GM23248 (cell line): ENCODE measurements around the gene DCHS2. TPM values are rescaled to one million over a fixed set of nuclear protein-coding genes. Genes with fewer than 3 reads are reported as not detected.

Source experiments
- DNase-seq: peaks from one replicate; pipeline ENCODE4 v3.0.0-alpha.2; 2015
- H2AFZ ChIP-seq: fragments of 200-600 bp; sonication (generic); 2 replicates; pipeline ENCODE4 v1.6.1; 2016; ENCODE audit warnings: antibody characterized with exemption
- H3F3A ChIP-seq: fragments of 200-600 bp; sonication (generic); 2 replicates; pipeline ENCODE4 v1.6.1; 2016; ENCODE audit warnings: mild to moderate bottlenecking, antibody characterized with exemption, mixed run types; ENCODE audit not compliant: insufficient read depth
- H3K27ac ChIP-seq: fragments of 200-600 bp; sonication (generic); 2 replicates; pipeline ENCODE4 v1.5.1; 2016; ENCODE audit warnings: mild to moderate bottlenecking
- H3K27me3 ChIP-seq: fragments of 200-600 bp; sonication (generic); replicated peaks from 2 replicates; pipeline ENCODE4 v1.6.1; 2016; ENCODE audit warnings: mild to moderate bottlenecking; ENCODE audit not compliant: insufficient read depth
- H3K36me3 ChIP-seq: fragments of 200-600 bp; sonication (generic); 2 replicates; pipeline ENCODE4 v1.6.1; 2016; ENCODE audit warnings: low read depth, mild to moderate bottlenecking
- H3K4me1 ChIP-seq: fragments of 200-600 bp; sonication (generic); 2 replicates; pipeline ENCODE4 v1.6.1; 2016; ENCODE audit warnings: mild to moderate bottlenecking; ENCODE audit not compliant: insufficient read depth
- H3K4me2 ChIP-seq: fragments of 200-600 bp; sonication (generic); one replicate; pipeline ENCODE4 v1.6.1; 2016; ENCODE audit warnings: mild to moderate bottlenecking; ENCODE audit not compliant: unreplicated experiment
- H3K4me3 ChIP-seq: fragments of 200-600 bp; sonication (generic); 2 replicates; pipeline ENCODE4 v1.5.1; 2016; ENCODE audit warnings: mild to moderate bottlenecking
- H3K79me2 ChIP-seq: fragments of 200-600 bp; sonication (generic); 2 replicates; pipeline ENCODE4 v1.6.1; 2016; ENCODE audit warnings: mild to moderate bottlenecking; ENCODE audit not compliant: insufficient read depth
- H3K9ac ChIP-seq: fragments of 200-600 bp; sonication (generic); 2 replicates; pipeline ENCODE4 v1.6.1; 2016; ENCODE audit warnings: mild to moderate bottlenecking
- H3K9me2 ChIP-seq: fragments of 200-600 bp; sonication (generic); 2 replicates; pipeline ENCODE4 v1.6.1; 2016; ENCODE audit warnings: mixed run types, mild to moderate bottlenecking, moderate library complexity; ENCODE audit not compliant: insufficient read depth
- H3K9me3 ChIP-seq: fragments of 200-600 bp; sonication (generic); one replicate; pipeline ENCODE4 v1.6.1; 2017; ENCODE audit warnings: low read depth
- H4K20me1 ChIP-seq: fragments of 200-600 bp; sonication (generic); 2 replicates; pipeline ENCODE4 v1.6.0; 2016; ENCODE audit not compliant: insufficient read depth
- EZH2 ChIP-seq: fragments of 200-600 bp; sonication (generic); IDR thresholded peaks from 2 replicates; pipeline ENCODE4 v1.6.1; 2018; ENCODE audit warnings: antibody characterized with exemption, mild to moderate bottlenecking; ENCODE audit not compliant: insufficient read depth, poor library complexity, severe bottlenecking
- EZH2phosphoT487 ChIP-seq: fragments of 200-600 bp; sonication (generic); IDR thresholded peaks from 2 replicates; pipeline ENCODE4 v1.6.1; 2018; ENCODE audit warnings: antibody characterized with exemption, moderate library complexity, mild to moderate bottlenecking, low read depth; ENCODE audit not compliant: insufficient read depth
- WGBS, 2 experiments: methylation state at CpG; one replicate each; pipeline ENCODE4 v1.1.6; 2015 to 2017; ENCODE audit warnings: low lambda C conversion rate in 2 of 2, low coverage in 1 of 2; ENCODE audit errors: missing lambda C conversion rate in 2 of 2; 5-methylcytosine and 5-hydroxymethylcytosine counted together
- in situ Hi-C: fragments of 300-500 bp; cut with MboI; formaldehyde crosslinking; loops from 2 replicates; pipeline ENCODE4 v1.15.0; 2020
- polyA plus RNA-seq: library from polyadenylated mRNA; unstranded; fragments of >200 nt; fragmentation: Nextera tagmentation; extraction: Ambion mirVana; gene quantifications from 2 replicates; pipeline ENCODE4 v1.2.1, GENCODE V29; 2016
- total RNA-seq: library from RNA; depleted of rRNA; stranded (reverse); fragments of >200 nt; shearing (Covaris generic); gene quantifications from 2 replicates; pipeline ENCODE4 v1.2.3, GENCODE V29; 2014

The DCHS2 gene
- total and polyA plus RNA-seq, 2 experiments from 2014 or later = not detected

GRCh38 chr4:154503598-154503997 lies 12.0 kb upstream of the DCHS2 start:
- TF ChIP-seq EZH2phosphoT487 (no peak), EZH2 (peak; percentile 41)
- H3K4me1 ChIP-seq = no peaks in the 10 kb centered on the region
- H3K4me2 ChIP-seq = no peak overlapping the region
- peaks cover 36% of the 10 kb centered on the region; the same call in 1 of the 2 replicates for H3K27me3 ChIP-seq
- H3K9me2 ChIP-seq = no peaks in the 10 kb centered on the region
- no peaks in the 10 kb centered on the region for H3F3A ChIP-seq
- 0 to 4% methylated on average over 1 of the region's 1 CpG for WGBS, 2 experiments
- no peaks in the 10 kb centered on the region for H4K20me1 ChIP-seq
- DNase-seq = peak; percentile 41
- H3K79me2 ChIP-seq = no peaks in the 10 kb centered on the region
- no peak overlapping the region for H3K4me3 ChIP-seq
- no peak overlapping the region for H3K27ac ChIP-seq
- in situ Hi-C loops = no loop called here
- H3K9ac ChIP-seq = no peak overlapping the region
- H2AFZ ChIP-seq = no peak overlapping the region
- H3K9me3 ChIP-seq = no peaks in the 10 kb centered on the region
- no peaks in the 10 kb centered on the region for H3K36me3 ChIP-seq

GRCh38 chr4:154502111-154502510 lies 10.5 kb upstream of the DCHS2 start:
- Histone ChIP-seq H3K27ac (no peak overlapping the region), H3K9me2 (no peaks in the 10 kb centered on the region), H3K9me3 (no peaks in the 10 kb centered on the region), H3K36me3 (no peaks in the 10 kb centered on the region), H3K27me3 (peaks cover 38% of the 10 kb centered on the region), H4K20me1 (no peaks in the 10 kb centered on the region), H3K4me2 (no peak overlapping the region), H3K79me2 (no peaks in the 10 kb centered on the region), H2AFZ (no peak overlapping the region), H3K4me1 (no peaks in the 10 kb centered on the region), H3F3A (no peaks in the 10 kb centered on the region), H3K9ac (no peak overlapping the region), H3K4me3 (no peak overlapping the region)
- 79 to 81% methylated on average over 6 of the region's 6 CpGs for WGBS, 2 experiments
- in situ Hi-C loops = no loop called here
- DNase-seq = no peak
- no peak for TF ChIP-seq EZH2phosphoT487
- no peak for TF ChIP-seq EZH2

- no peak overlapping the region for H3K9ac ChIP-seq
- no peaks in the 10 kb centered on the region for H3K4me1 ChIP-seq
- TF ChIP-seq EZH2 (no peak), EZH2phosphoT487 (no peak)
- no peak overlapping the region for H3K4me2 ChIP-seq
- peaks cover 51% of the 10 kb centered on the region for H3K27me3 ChIP-seq
- H3K4me3 ChIP-seq = no peak overlapping the region
- H3K9me3 ChIP-seq = no peaks in the 10 kb centered on the region
- H3F3A ChIP-seq = no peaks in the 10 kb centered on the region
- no peaks in the 10 kb centered on the region for H4K20me1 ChIP-seq
- in situ Hi-C loops = no loop called here
- no peak overlapping the region for H2AFZ ChIP-seq
- H3K79me2 ChIP-seq = no peaks in the 10 kb centered on the region
- no peak overlapping the region for H3K27ac ChIP-seq
- WGBS, 2 experiments = 57 to 65% methylated on average over 5 of the region's 5 CpGs
- DNase-seq = no peak
- H3K36me3 ChIP-seq = no peaks in the 10 kb centered on the region
- H3K9me2 ChIP-seq = no peaks in the 10 kb centered on the region
These were observed 6.3 kb upstream of the DCHS2 start for GRCh38 chr4:154497889-154498288.

- no peaks in the 10 kb centered on the region for H3K79me2 ChIP-seq
- 42 to 50% methylated on average over 2 of the region's 2 CpGs for WGBS, 2 experiments
- in situ Hi-C loops = no loop called here
These were observed 4.3 kb upstream of the DCHS2 start for GRCh38 chr4:154495867-154496266.

GRCh38 chr4:154492288-154492687 lies 689 bp upstream of the DCHS2 start:
- no peak for TF ChIP-seq EZH2phosphoT487
- no peak for TF ChIP-seq EZH2
- no peaks in the 10 kb centered on the region for H3K9me3 ChIP-seq
- H3K27ac ChIP-seq = no peak overlapping the region
- in situ Hi-C loops = no loop called here
- H3K4me1 ChIP-seq = no peaks in the 10 kb centered on the region
- H3K9me2 ChIP-seq = no peaks in the 10 kb centered on the region
- H3K79me2 ChIP-seq = no peaks in the 10 kb centered on the region
- no peak overlapping the region for H2AFZ ChIP-seq
- H3K4me3 ChIP-seq = no peak overlapping the region
- H3F3A ChIP-seq = no peaks in the 10 kb centered on the region
- no peaks in the 10 kb centered on the region for H4K20me1 ChIP-seq
- no peaks in the 10 kb centered on the region for H3K36me3 ChIP-seq
- DNase-seq = no peak
- H3K4me2 ChIP-seq = no peak overlapping the region
- peaks cover 64% of the 10 kb centered on the region for H3K27me3 ChIP-seq
- WGBS, 2 experiments = 24 to 26% methylated on average over 15 to 16 of the region's 16 CpGs
- no peak overlapping the region for H3K9ac ChIP-seq

More at GRCh38 chr4:154495867-154496266, 4.3 kb upstream of the DCHS2 start:
- Histone ChIP-seq H3K9me2 (no peaks in the 10 kb centered on the region), H3K4me3 (no peak overlapping the region), H3K4me1 (no peaks in the 10 kb centered on the region), H4K20me1 (no peaks in the 10 kb centered on the region), H2AFZ (no peak overlapping the region), H3K9me3 (no peaks in the 10 kb centered on the region), H3K27ac (no peak overlapping the region), H3K9ac (no peak overlapping the region), H3K27me3 (peaks cover 57% of the 10 kb centered on the region), H3K36me3 (no peaks in the 10 kb centered on the region), H3K4me2 (no peak overlapping the region), H3F3A (no peaks in the 10 kb centered on the region)
- TF ChIP-seq EZH2phosphoT487 (no peak), EZH2 (no peak)
- DNase-seq = no peak
